Measurements from ENCODE around the gene UGT1A9.

Gene UGT1A9

DNA sequence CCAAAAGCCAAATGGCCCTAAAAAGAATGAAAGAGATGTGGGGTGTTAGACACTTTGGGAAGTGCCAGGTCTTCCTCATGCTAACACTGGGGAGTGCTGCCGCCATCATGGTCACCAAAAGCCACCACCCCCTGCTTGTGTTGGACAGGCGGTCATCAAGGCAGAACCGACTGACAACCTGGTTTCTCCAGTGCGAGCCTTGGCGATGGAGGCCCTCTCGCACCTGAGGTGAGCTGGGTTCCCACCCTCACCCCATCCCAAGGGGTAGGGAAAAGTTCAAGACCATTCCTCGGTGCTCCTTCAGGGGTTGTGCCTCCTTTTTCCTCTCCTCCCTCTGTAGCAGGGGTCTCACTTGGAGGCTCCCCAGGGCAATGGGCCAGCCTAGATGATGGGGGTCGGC lies 140.0 kb downstream of the UGT1A9 start:
- no peaks in the 10 kb centered on the region for H3K36me3 ChIP-seq (ENCODE audit: insufficient read depth, low read length)
- H3K9me3 ChIP-seq (ENCODE audit: insufficient read depth, low read length, severe bottlenecking) = no peaks in the 10 kb centered on the region
- no peaks in the 10 kb centered on the region for H3K4me1 ChIP-seq (ENCODE audit: insufficient read depth, low read length)
- H3K9ac ChIP-seq (ENCODE audit: low read depth, low read length) = no peak overlapping the region
- no peak for TF ChIP-seq EZH2 (IDR thresholded peaks at IDR 0.05; ENCODE audit: borderline replicate concordance, low read depth, low read length, severe bottlenecking)
- TF ChIP-seq, protein P1, sequence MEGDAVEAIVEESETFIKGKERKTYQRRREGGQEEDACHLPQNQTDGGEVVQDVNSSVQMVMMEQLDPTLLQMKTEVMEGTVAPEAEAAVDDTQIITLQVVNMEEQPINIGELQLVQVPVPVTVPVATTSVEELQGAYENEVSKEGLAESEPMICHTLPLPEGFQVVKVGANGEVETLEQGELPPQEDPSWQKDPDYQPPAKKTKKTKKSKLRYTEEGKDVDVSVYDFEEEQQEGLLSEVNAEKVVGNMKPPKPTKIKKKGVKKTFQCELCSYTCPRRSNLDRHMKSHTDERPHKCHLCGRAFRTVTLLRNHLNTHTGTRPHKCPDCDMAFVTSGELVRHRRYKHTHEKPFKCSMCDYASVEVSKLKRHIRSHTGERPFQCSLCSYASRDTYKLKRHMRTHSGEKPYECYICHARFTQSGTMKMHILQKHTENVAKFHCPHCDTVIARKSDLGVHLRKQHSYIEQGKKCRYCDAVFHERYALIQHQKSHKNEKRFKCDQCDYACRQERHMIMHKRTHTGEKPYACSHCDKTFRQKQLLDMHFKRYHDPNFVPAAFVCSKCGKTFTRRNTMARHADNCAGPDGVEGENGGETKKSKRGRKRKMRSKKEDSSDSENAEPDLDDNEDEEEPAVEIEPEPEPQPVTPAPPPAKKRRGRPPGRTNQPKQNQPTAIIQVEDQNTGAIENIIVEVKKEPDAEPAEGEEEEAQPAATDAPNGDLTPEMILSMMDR (IDR thresholded peaks at IDR 0.05; ENCODE audit: borderline replicate concordance, extremely low read depth, low read length, poor library complexity, severe bottlenecking) = no peak
- ATAC-seq (ENCODE audit: insufficient read depth, low read depth) = no peak
- DNase-seq = no peak
- peaks cover 3% of the 10 kb centered on the region; the same call in 1 of the 2 replicates for H4K20me1 ChIP-seq (ENCODE audit: insufficient read depth, low read length)
- no peak overlapping the region for H2AFZ ChIP-seq (ENCODE audit: low read depth, low read length)
- H3K4me2 ChIP-seq (ENCODE audit: insufficient read depth, low read length) = no peak overlapping the region
- no peak overlapping the region for H3K4me3 ChIP-seq (ENCODE audit: low read depth in 1 of 2, low read length in 2 of 2)
- peaks cover 42% of the 10 kb centered on the region for H3K27me3 ChIP-seq (ENCODE audit: insufficient read depth, low read length, poor library complexity)
- no peak overlapping the region for H3K27ac ChIP-seq (ENCODE audit: low read length)
- no peaks in the 10 kb centered on the region for H3K79me2 ChIP-seq (ENCODE audit: insufficient read depth, low read length)

DNA sequence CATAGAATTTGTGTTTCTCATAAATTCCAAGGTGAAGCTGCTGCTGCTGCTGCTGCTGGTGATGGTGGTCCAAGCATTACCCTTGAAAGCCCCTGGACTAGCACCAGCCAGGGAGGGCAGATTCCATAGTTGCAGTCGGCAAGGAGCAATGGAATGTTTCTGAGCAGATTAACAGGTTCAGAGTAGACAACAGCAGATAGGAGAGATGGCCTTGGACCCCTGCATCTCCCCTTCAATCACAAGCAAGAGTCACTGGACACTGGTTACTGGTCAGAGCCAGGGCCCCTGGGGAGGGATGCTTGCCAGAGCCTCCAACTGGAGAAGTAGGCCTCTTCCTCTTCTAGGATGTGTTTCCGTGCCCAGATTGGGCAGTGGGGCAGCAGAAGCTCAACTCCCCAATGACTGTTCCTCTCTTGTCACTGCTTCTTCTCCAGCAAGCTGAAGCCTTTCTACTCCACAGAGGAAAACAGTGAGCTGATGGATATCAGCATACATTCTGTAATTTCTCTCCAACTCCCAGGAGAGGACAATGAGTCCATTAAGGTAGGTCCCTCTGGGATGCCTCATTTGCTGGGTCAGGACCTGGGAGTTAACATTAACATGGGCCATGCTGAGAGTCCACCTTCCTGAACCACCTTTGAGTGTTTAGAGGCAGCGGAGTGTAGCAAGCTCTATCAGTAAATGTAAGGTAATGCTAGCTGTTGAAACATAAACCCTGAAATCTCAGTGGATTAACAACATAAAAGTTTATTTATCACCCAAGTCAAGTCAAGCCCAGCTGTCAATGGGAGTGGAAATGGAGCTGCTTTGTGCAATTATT lies 141.7 kb downstream of the UGT1A9 start:
- Histone ChIP-seq H3K79me2 (ENCODE audit: insufficient read depth, low read length) (no peaks in the 10 kb centered on the region), H3K9me3 (ENCODE audit: insufficient read depth, low read length, severe bottlenecking) (no peaks in the 10 kb centered on the region), H3K4me3 (ENCODE audit: low read depth in 1 of 2, low read length in 2 of 2) (no peak overlapping the region), H3K4me2 (ENCODE audit: insufficient read depth, low read length) (no peak overlapping the region), H4K20me1 (ENCODE audit: insufficient read depth, low read length) (no peaks in the 10 kb centered on the region), H3K27me3 (ENCODE audit: insufficient read depth, low read length, poor library complexity) (peaks cover 28% of the 10 kb centered on the region), H3K4me1 (ENCODE audit: insufficient read depth, low read length) (no peaks in the 10 kb centered on the region), H3K36me3 (ENCODE audit: insufficient read depth, low read length) (no peaks in the 10 kb centered on the region), H3K9ac (ENCODE audit: low read depth, low read length) (no peak overlapping the region), H2AFZ (ENCODE audit: low read depth, low read length) (no peak overlapping the region), H3K27ac (ENCODE audit: low read length) (no peak overlapping the region)
- ATAC-seq (ENCODE audit: insufficient read depth, low read depth) = no peak
- DNase-seq = no peak
- TF ChIP-seq, protein P1 (IDR thresholded peaks at IDR 0.05; ENCODE audit: borderline replicate concordance, extremely low read depth, low read length, poor library complexity, severe bottlenecking) = no peak
- TF ChIP-seq EZH2 (IDR thresholded peaks at IDR 0.05; ENCODE audit: borderline replicate concordance, low read depth, low read length, severe bottlenecking) = no peak

DNA sequence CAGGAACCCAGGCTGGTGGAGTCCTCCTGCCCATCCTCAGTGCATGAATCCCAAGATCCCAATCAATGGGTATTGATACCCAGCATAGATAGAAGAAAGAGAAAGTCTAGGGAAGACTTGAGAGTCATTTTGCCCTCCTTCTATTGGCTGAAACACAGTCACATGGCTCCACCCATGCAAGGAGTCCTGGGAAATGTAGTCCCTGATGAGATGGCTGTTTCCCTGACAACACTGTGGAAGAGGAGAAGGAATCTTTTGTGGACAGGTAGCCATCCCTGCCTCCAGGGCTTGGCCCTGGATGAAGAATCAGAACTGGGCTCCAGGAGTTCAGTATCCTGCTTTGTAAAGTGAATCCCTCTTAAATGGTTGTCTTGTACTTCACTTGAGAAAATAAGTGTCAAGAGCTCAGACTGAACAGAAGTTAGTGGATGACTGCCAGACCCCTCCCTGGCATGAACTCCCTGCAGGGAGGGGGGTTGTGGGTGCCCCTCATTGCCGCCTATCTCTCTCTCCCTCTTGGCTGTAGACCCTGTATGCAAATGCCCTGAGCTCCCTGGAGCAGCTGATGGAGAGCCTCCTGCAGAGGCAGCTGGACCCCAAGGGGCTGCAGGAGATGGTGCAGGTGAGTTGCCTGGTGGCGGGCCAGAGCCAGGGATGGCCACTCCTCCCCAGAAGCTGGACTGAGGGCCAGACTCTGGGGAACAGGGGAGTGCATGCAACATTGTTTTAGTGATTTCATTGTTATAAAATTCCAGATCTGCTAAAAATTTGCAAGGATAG lies 142.5 kb downstream of the UGT1A9 start:
- DNase-seq (no peak), ATAC-seq (ENCODE audit: insufficient read depth, low read depth) (no peak)
- Histone ChIP-seq H3K9ac (ENCODE audit: low read depth, low read length) (no peak overlapping the region), H3K27me3 (ENCODE audit: insufficient read depth, low read length, poor library complexity) (peaks cover 20% of the 10 kb centered on the region), H3K4me2 (ENCODE audit: insufficient read depth, low read length) (no peak overlapping the region), H4K20me1 (ENCODE audit: insufficient read depth, low read length) (no peaks in the 10 kb centered on the region), H2AFZ (ENCODE audit: low read depth, low read length) (no peak overlapping the region), H3K27ac (ENCODE audit: low read length) (no peak overlapping the region), H3K4me1 (ENCODE audit: insufficient read depth, low read length) (no peaks in the 10 kb centered on the region), H3K4me3 (ENCODE audit: low read depth in 1 of 2, low read length in 2 of 2) (no peak overlapping the region), H3K9me3 (ENCODE audit: insufficient read depth, low read length, severe bottlenecking) (no peaks in the 10 kb centered on the region), H3K36me3 (ENCODE audit: insufficient read depth, low read length) (no peaks in the 10 kb centered on the region), H3K79me2 (ENCODE audit: insufficient read depth, low read length) (no peaks in the 10 kb centered on the region)
- TF ChIP-seq, protein P1 (IDR thresholded peaks at IDR 0.05; ENCODE audit: borderline replicate concordance, extremely low read depth, low read length, poor library complexity, severe bottlenecking) = no peak
- no peak for TF ChIP-seq EZH2 (IDR thresholded peaks at IDR 0.05; ENCODE audit: borderline replicate concordance, low read depth, low read length, severe bottlenecking)

All from DND-41 (cell line).